Stomach (tissue), 9 donors: ENCODE measurements around the gene KLF15. TPM values are rescaled to one million over a fixed set of nuclear protein-coding genes. Genes with fewer than 3 reads are reported as not detected.

Source experiments
- DNase-seq, 2 donors: peaks; one replicate each; pipeline versions ENCODE4 v3.0.0 to v3.0.0-alpha.2; 2013 to 2019
- H3K27ac ChIP-seq, 5 donors: fragments of 200-600 bp in 4 of 5; sonication (generic) in 4 of 5; one replicate each; pipeline ENCODE4 v1.5.1; 2013 to 2019; ENCODE audit warnings: mild to moderate bottlenecking in 1 of 5, moderate library complexity in 1 of 5
- H3K27me3 ChIP-seq, 3 donors: fragments of 200-600 bp; sonication (generic); one replicate each; pipeline ENCODE4 v1.5.1; 2017 to 2019; ENCODE audit warnings: mixed run types in 1 of 3
- H3K36me3 ChIP-seq, 4 donors: fragments of 200-600 bp; sonication (generic); 1 replicate in 3 of 4; 2 replicates in 1 of 4; pipeline ENCODE4 v1.5.1; 2016 to 2019
- H3K4me1 ChIP-seq, 4 donors: fragments of 200-600 bp; sonication (generic); one replicate each; pipeline ENCODE4 v1.5.1; 2016 to 2019
- H3K4me3 ChIP-seq, 4 donors: fragments of 200-600 bp; sonication (generic) in 3 of 4; one replicate each; pipeline ENCODE4 v1.5.1; 2016 to 2019; ENCODE audit warnings: mild to moderate bottlenecking in 1 of 4
- H3K9me3 ChIP-seq, 4 donors: fragments of 200-600 bp; sonication (generic); one replicate each; pipeline ENCODE4 v1.5.1; 2016 to 2019
- EP300 ChIP-seq: sonication (generic); formaldehyde crosslinking; IDR thresholded peaks from one replicate; pipeline ENCODE4 v1.6.1; 2017; ENCODE audit warnings: antibody characterized with exemption
- POLR2A ChIP-seq, 4 donors: fragments of 450-650 bp; IDR thresholded peaks; one replicate each; pipeline ENCODE4 v1.6.1; 2016; ENCODE audit warnings: antibody characterized with exemption in 4 of 4, control low read depth in 2 of 4, mild to moderate bottlenecking in 1 of 4, moderate library complexity in 1 of 4
- POLR2AphosphoS5 ChIP-seq, 3 donors: sonication (generic); formaldehyde crosslinking; IDR thresholded peaks; one replicate each; pipeline ENCODE4 v1.6.1; 2016; ENCODE audit warnings: antibody characterized with exemption in 3 of 3
- WGBS, 5 donors: extraction: QIAGEN DNeasy Blood & Tissue Kit in 3 of 5; methylation state at CpG; one replicate each; pipeline versions ENCODE4 v1.1.5 to v1.1.7; 2013 to 2018; 5-methylcytosine and 5-hydroxymethylcytosine counted together
- intact Hi-C: fragments of 100-400 bp; cut with DNase I; formaldehyde crosslinking; loops from one replicate; pipeline ENCODE4 v1.15.1; 2023; ENCODE audit warnings: low total_unique reads
- polyA plus RNA-seq, 3 donors: library from polyadenylated mRNA; stranded (reverse); fragments of 200-250 nt; gene quantifications; one replicate each; pipeline ENCODE4 v1.2.3, GENCODE V29; 2013
- total RNA-seq, 5 donors: library from RNA; depleted of rRNA; stranded (reverse); fragments of >200 nt; gene quantifications; one replicate each; pipeline versions ENCODE4 v1.1.0 to v1.2.3, GENCODE V29; 2014 to 2016
- TF ChIP-seq, protein P1 (sequence below), 7 experiments: fragments of 450-650 bp in 4 of 7; fragments of 200-600 bp in 3 of 7; sonication (generic) in 3 of 7; IDR thresholded peaks; one replicate each; pipeline ENCODE4 v1.5.1; 2016 to 2019; ENCODE audit warnings: antibody characterized with exemption in 7 of 7, control low read depth in 2 of 7, mild to moderate bottlenecking in 1 of 7
- donor health status: healthy with polysubstance abuse.
- donor health status: Bipolar disorder and iron deficiency.
- donor health status: healthy.

The KLF15 gene
- total and polyA plus RNA-seq, 8 donors = 4.6 to 82.9 (median 19.1) TPM

DNA sequence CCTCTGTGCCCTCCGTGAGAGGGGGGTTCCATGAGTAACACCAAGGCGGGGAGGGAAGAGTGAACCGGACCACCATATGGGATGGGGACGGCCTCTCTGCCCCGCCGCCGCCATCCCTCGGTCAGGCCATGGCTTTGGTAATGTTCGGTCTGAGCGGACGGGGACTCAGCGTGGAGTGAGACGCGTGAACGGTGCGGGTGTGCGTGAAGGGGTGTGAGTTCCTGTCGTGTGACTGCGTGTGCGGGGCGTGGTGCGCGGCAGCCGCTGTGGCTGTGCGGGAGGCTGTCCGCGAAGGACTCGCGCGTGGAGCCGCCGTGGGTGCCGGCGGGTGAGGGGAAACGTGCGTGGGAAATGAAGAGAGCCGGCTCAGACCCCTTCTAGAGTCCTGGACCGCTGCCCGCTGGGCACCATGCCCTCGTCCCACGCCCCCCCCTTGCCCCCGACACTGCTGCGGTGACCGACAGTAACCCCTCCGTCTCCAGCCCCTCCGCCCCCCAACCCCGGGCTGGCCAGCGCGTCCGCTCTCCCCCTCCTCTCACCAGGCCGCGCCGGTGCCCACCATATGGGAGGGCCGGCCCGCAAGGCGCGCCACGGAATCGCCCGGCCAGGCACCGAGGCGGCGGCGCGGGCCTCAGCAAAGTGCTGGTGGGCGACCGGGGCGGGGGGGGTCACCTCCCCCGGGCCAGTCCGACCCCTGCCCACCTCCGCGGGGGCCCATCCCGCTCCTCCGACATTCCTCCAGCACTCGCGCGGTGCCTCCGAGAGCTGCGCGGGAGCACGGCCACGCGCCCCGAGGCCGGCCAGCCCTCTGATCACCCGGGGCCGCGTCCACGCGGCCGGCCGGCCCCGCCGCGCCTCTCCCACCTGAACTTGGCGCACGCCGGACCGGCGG lies 589 bp downstream of the KLF15 start:
- DNase-seq = peak in 1 of 2 donors; percentile 70
- TF ChIP-seq EP300 (no peak), POLR2AphosphoS5 (IDR thresholded peaks at IDR 0.05) (peak in 1 of 3 donors; percentile 24), POLR2A (IDR thresholded peaks at IDR 0.05) (no peak)
- TF ChIP-seq, protein P1, sequence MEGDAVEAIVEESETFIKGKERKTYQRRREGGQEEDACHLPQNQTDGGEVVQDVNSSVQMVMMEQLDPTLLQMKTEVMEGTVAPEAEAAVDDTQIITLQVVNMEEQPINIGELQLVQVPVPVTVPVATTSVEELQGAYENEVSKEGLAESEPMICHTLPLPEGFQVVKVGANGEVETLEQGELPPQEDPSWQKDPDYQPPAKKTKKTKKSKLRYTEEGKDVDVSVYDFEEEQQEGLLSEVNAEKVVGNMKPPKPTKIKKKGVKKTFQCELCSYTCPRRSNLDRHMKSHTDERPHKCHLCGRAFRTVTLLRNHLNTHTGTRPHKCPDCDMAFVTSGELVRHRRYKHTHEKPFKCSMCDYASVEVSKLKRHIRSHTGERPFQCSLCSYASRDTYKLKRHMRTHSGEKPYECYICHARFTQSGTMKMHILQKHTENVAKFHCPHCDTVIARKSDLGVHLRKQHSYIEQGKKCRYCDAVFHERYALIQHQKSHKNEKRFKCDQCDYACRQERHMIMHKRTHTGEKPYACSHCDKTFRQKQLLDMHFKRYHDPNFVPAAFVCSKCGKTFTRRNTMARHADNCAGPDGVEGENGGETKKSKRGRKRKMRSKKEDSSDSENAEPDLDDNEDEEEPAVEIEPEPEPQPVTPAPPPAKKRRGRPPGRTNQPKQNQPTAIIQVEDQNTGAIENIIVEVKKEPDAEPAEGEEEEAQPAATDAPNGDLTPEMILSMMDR (IDR thresholded peaks at IDR 0.05) = no peak
- no peaks in the 10 kb centered on the region for H3K9me3 ChIP-seq
- H3K4me1 ChIP-seq = peaks cover 39 to 62% (median 56%) of the 10 kb centered on the region in 4 donors
- WGBS, 5 donors = 0 to 4% (median 1%) methylated on average over 42 to 100 of the region's 100 CpGs
- peak overlapping the region; percentile 90 to 99 (median 97) for H3K27ac ChIP-seq
- peak overlapping the region; percentile 68 to 95 (median 88) for H3K4me3 ChIP-seq
- intact Hi-C loops = no loop called here
- H3K27me3 ChIP-seq = peaks cover 0 to 35% (median 10%) of the 10 kb centered on the region in 3 donors
- peaks cover 11 to 17% (median 15%) of the 10 kb centered on the region in 4 donors for H3K36me3 ChIP-seq

DNA sequence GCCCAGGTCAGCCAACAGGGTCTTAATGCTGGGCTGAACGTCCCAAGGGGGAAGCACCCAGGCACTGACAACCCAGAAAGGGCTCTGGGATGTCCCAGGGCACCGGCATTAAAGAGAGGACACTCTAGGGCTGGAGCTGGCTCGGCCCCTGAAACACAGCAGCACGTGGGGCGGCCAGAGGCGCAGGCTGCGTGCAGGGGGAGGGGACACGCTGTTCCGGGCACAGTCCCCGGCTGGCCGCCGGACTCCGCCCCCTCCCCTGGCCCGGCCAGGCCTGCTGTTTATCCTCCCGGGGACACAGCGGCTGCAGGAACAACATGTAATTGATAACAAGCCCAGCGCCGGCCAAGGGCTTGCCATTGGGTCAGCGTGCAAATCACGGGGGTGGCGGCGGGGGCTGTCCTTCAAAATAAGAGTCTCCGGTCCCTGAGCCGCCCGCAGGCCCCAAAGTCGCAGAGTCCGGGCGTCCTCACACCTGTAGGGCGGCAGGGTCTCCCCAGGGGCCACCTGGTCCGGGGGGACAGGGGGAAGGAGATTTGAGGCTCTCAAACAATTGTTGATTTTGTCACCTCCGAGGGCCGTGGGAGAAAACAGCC lies 1.3 kb downstream of the KLF15 start:
- intact Hi-C loops = no loop called here
- 0 to 4% (median 3%) methylated on average over 15 to 32 of the region's 32 CpGs for WGBS, 5 donors
- Histone ChIP-seq H3K4me1 (peaks cover 47 to 67% (median 63%) of the 10 kb centered on the region in 4 donors), H3K27me3 (peaks cover 0 to 31% (median 5%) of the 10 kb centered on the region in 3 donors), H3K27ac (peak overlapping the region; percentile 90 to 99 (median 97)), H3K4me3 (peak overlapping the region; percentile 68 to 95 (median 88)), H3K9me3 (no peaks in the 10 kb centered on the region), H3K36me3 (peaks cover 17 to 24% (median 22%) of the 10 kb centered on the region in 4 donors)
- DNase-seq = peak; percentile 96 to 98
- TF ChIP-seq EP300 (peak; percentile 98), POLR2AphosphoS5 (IDR thresholded peaks at IDR 0.05) (peak; percentile 88 to 99 (median 97)), POLR2A (IDR thresholded peaks at IDR 0.05) (no peak)
- TF ChIP-seq, protein P1 (IDR thresholded peaks at IDR 0.05) = peak in 1 of 7 experiments; percentile 12

DNA sequence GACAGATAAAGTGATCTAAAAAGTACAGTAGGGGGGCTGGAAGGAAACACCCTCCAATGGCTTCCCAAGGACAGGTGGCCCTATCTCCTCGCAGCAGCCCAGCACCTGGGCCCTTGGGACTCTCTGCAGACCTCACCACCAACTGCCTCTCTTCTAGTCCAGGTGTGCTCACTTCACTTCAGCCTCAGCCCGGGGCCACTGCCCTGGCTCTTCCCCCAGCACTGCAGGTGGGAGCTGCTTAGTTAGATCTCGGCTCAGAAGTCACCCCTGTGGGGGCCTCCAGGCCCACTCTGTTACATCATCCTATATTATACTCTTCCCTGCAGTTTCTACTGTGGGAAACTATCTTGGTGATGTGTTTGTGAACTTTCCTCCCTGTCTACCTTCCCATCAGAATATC lies 2.0 kb downstream of the KLF15 start:
- peak in 1 of 2 donors; percentile 17 for DNase-seq
- intact Hi-C loops = no loop called here
- peaks cover 0 to 24% (median 0%) of the 10 kb centered on the region in 3 donors for H3K27me3 ChIP-seq
- H3K36me3 ChIP-seq = peaks cover 17 to 30% (median 28%) of the 10 kb centered on the region in 4 donors
- TF ChIP-seq EP300 (no peak), POLR2AphosphoS5 (IDR thresholded peaks at IDR 0.05) (no peak), POLR2A (IDR thresholded peaks at IDR 0.05) (no peak)
- TF ChIP-seq, protein P1 (IDR thresholded peaks at IDR 0.05) = no peak
- H3K4me3 ChIP-seq = peak overlapping the region; percentile 68 to 95 (median 88)
- H3K4me1 ChIP-seq = peaks cover 50 to 74% (median 66%) of the 10 kb centered on the region in 4 donors
- WGBS, 5 donors = 40 to 65% (median 50%) methylated on average over 2 to 3 of the region's 3 CpGs
- no peaks in the 10 kb centered on the region for H3K9me3 ChIP-seq
- peak overlapping the region; percentile 72 to 99 (median 97) for H3K27ac ChIP-seq

DNA sequence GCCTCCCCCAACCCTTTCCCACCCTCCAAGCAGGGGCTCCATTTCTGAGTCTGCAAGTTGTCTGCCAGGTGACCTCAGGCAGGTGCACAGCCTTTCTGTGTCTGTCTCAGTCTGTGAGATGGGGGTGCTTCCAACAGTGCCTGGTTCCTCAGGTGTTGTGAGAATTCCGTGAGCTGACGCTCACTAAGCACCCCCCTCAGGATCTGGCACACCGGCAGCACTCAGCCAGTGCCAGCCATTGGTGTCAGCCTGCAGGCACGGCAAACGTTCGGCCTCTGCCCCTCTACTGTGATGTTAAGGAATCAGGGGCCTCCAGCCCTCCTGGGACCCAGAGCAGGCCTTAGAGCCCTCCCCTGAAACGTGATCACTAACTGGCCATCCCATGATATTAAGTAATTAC lies 2.4 kb downstream of the KLF15 start:
- H3K36me3 ChIP-seq = peaks cover 20 to 35% (median 33%) of the 10 kb centered on the region in 4 donors
- peak overlapping the region; percentile 68 to 95 (median 88) for H3K4me3 ChIP-seq
- 66 to 88% (median 72%) methylated on average over 6 to 7 of the region's 7 CpGs for WGBS, 5 donors
- no peak for DNase-seq
- intact Hi-C loops = no loop called here
- H3K4me1 ChIP-seq = peaks cover 50 to 78% (median 68%) of the 10 kb centered on the region in 4 donors
- no peaks in the 10 kb centered on the region for H3K9me3 ChIP-seq
- peaks cover 0 to 23% (median 0%) of the 10 kb centered on the region in 3 donors for H3K27me3 ChIP-seq
- TF ChIP-seq, protein P1 (IDR thresholded peaks at IDR 0.05) = no peak
- TF ChIP-seq EP300 (no peak), POLR2A (IDR thresholded peaks at IDR 0.05) (no peak), POLR2AphosphoS5 (IDR thresholded peaks at IDR 0.05) (no peak)
- peak overlapping the region; percentile 32 to 99 (median 97) for H3K27ac ChIP-seq
